Measurements from ENCODE around the gene GNAI2.
"Not testable (repeated sequence)": the region's sequence is repeated elsewhere in the genome, so short reads cannot be mapped to it uniquely, and the experiment has no call there.

GNAI2 gene

GRCh38 chr3:50279255-50280016, 43.4 kb downstream of the GNAI2 start:
- H3K4me1 ChIP-seq (ENCODE audit: control insufficient read depth, insufficient read depth, low read length, unreplicated experiment) = no peaks in the 10 kb centered on the region
- H3K4me3 ChIP-seq (ENCODE audit: low read depth, low read length) = no peak overlapping the region
- H3K79me2 ChIP-seq (ENCODE audit: control insufficient read depth, insufficient read depth, low read length, unreplicated experiment) = no peaks in the 10 kb centered on the region
- peaks cover 8% of the 10 kb centered on the region; the same call in 1 of the 2 replicates for H3K27me3 ChIP-seq (ENCODE audit: insufficient read depth, low read length)
- H3K36me3 ChIP-seq (ENCODE audit: insufficient read depth, low read length) = no peaks in the 10 kb centered on the region
- no peak overlapping the region for H2AFZ ChIP-seq (ENCODE audit: low read length, unreplicated experiment)
- H3K27ac ChIP-seq (ENCODE audit: low read depth, low read length) = no peak overlapping the region

- not testable (repeated sequence) for H3K27me3 ChIP-seq (ENCODE audit: insufficient read depth, low read length); H3K79me2 ChIP-seq (ENCODE audit: control insufficient read depth, insufficient read depth, low read length, unreplicated experiment); H3K4me3 ChIP-seq (ENCODE audit: low read depth, low read length); H3K36me3 ChIP-seq (ENCODE audit: insufficient read depth, low read length); H3K4me1 ChIP-seq (ENCODE audit: control insufficient read depth, insufficient read depth, low read length, unreplicated experiment); H2AFZ ChIP-seq (ENCODE audit: low read length, unreplicated experiment); H3K27ac ChIP-seq (ENCODE audit: low read depth, low read length)
These were observed 48.1 kb downstream of the GNAI2 start for GRCh38 chr3:50284121-50284520.

- H3K4me1 ChIP-seq (ENCODE audit: control insufficient read depth, insufficient read depth, low read length, unreplicated experiment) = no peaks in the 10 kb centered on the region
- no peaks in the 10 kb centered on the region for H3K27me3 ChIP-seq (ENCODE audit: insufficient read depth, low read length)
- no peak overlapping the region for H2AFZ ChIP-seq (ENCODE audit: low read length, unreplicated experiment)
- no peak overlapping the region for H3K27ac ChIP-seq (ENCODE audit: low read depth, low read length)
- H3K4me3 ChIP-seq (ENCODE audit: low read depth, low read length) = no peak overlapping the region
- H3K79me2 ChIP-seq (ENCODE audit: control insufficient read depth, insufficient read depth, low read length, unreplicated experiment) = peaks cover 23% of the 10 kb centered on the region
- no peaks in the 10 kb centered on the region; the same call in 1 of the 2 replicates for H3K36me3 ChIP-seq (ENCODE audit: insufficient read depth, low read length)
These were observed 50.6 kb downstream of the GNAI2 start for GRCh38 chr3:50286322-50287227.

- Histone ChIP-seq H3K36me3 (ENCODE audit: insufficient read depth, low read length) (no peaks in the 10 kb centered on the region; the same call in 1 of the 2 replicates), H3K4me1 (ENCODE audit: control insufficient read depth, insufficient read depth, low read length, unreplicated experiment) (no peaks in the 10 kb centered on the region), H3K4me3 (ENCODE audit: low read depth, low read length) (no peak overlapping the region), H2AFZ (ENCODE audit: low read length, unreplicated experiment) (no peak overlapping the region), H3K27me3 (ENCODE audit: insufficient read depth, low read length) (no peaks in the 10 kb centered on the region), H3K79me2 (ENCODE audit: control insufficient read depth, insufficient read depth, low read length, unreplicated experiment) (peaks cover 29% of the 10 kb centered on the region), H3K27ac (ENCODE audit: low read depth, low read length) (no peak overlapping the region)
These were observed 51.3 kb downstream of the GNAI2 start for GRCh38 chr3:50287262-50287661.

GRCh38 chr3:50288387-50289007, 52.5 kb downstream of the GNAI2 start:
- no peaks in the 10 kb centered on the region for H3K27me3 ChIP-seq (ENCODE audit: insufficient read depth, low read length)
- H3K27ac ChIP-seq (ENCODE audit: low read depth, low read length) = no peak overlapping the region
- H3K36me3 ChIP-seq (ENCODE audit: insufficient read depth, low read length) = no peaks in the 10 kb centered on the region; the same call in 1 of the 2 replicates
- no peak overlapping the region for H2AFZ ChIP-seq (ENCODE audit: low read length, unreplicated experiment)
- peaks cover 29% of the 10 kb centered on the region for H3K79me2 ChIP-seq (ENCODE audit: control insufficient read depth, insufficient read depth, low read length, unreplicated experiment)
- no peak overlapping the region for H3K4me3 ChIP-seq (ENCODE audit: low read depth, low read length)
- H3K4me1 ChIP-seq (ENCODE audit: control insufficient read depth, insufficient read depth, low read length, unreplicated experiment) = peaks cover 6% of the 10 kb centered on the region

- H2AFZ ChIP-seq (ENCODE audit: low read length, unreplicated experiment) = no peak overlapping the region
- no peak overlapping the region for H3K4me3 ChIP-seq (ENCODE audit: low read depth, low read length)
- no peaks in the 10 kb centered on the region for H3K27me3 ChIP-seq (ENCODE audit: insufficient read depth, low read length)
- H3K79me2 ChIP-seq (ENCODE audit: control insufficient read depth, insufficient read depth, low read length, unreplicated experiment) = peaks cover 29% of the 10 kb centered on the region
- H3K4me1 ChIP-seq (ENCODE audit: control insufficient read depth, insufficient read depth, low read length, unreplicated experiment) = peaks cover 6% of the 10 kb centered on the region
- H3K27ac ChIP-seq (ENCODE audit: low read depth, low read length) = no peak overlapping the region
- H3K36me3 ChIP-seq (ENCODE audit: insufficient read depth, low read length) = no peaks in the 10 kb centered on the region; the same call in 1 of the 2 replicates
These were observed 53.1 kb downstream of the GNAI2 start for GRCh38 chr3:50289130-50289529.

GRCh38 chr3:50290161-50290641, 54.2 kb downstream of the GNAI2 start:
- peak overlapping the region; percentile 96; the same call in 1 of the 2 replicates for H3K4me3 ChIP-seq (ENCODE audit: low read depth, low read length)
- peaks cover 6% of the 10 kb centered on the region for H3K4me1 ChIP-seq (ENCODE audit: control insufficient read depth, insufficient read depth, low read length, unreplicated experiment)

GRCh38 chr3:50292159-50293078, 56.4 kb downstream of the GNAI2 start, which contains the start of gene IFRD2:
IFRD2 (minus strand) TSS chr3:50292429; CDS start chr3:50292274, 155 bp downstream.
- H3K4me3 ChIP-seq (ENCODE audit: low read depth, low read length) = peak within 1 kb of the TSS; percentile 96
- H2AFZ ChIP-seq (ENCODE audit: low read length, unreplicated experiment) = peak within 1 kb of the TSS; percentile 7
- H3K36me3 ChIP-seq (ENCODE audit: insufficient read depth, low read length) = no peaks in the 10 kb centered on the region; the same call in 1 of the 2 replicates
- H3K27ac ChIP-seq (ENCODE audit: low read depth, low read length) = peak within 1 kb of the TSS; percentile 79
- no peaks in the 10 kb centered on the region for H3K27me3 ChIP-seq (ENCODE audit: insufficient read depth, low read length)
- H3K4me1 ChIP-seq (ENCODE audit: control insufficient read depth, insufficient read depth, low read length, unreplicated experiment) = peaks cover 6% of the 10 kb centered on the region
- peaks cover 29% of the 10 kb centered on the region for H3K79me2 ChIP-seq (ENCODE audit: control insufficient read depth, insufficient read depth, low read length, unreplicated experiment)

More at GRCh38 chr3:50290161-50290641, 54.2 kb downstream of the GNAI2 start:
- peaks cover 29% of the 10 kb centered on the region for H3K79me2 ChIP-seq (ENCODE audit: control insufficient read depth, insufficient read depth, low read length, unreplicated experiment)
- no peaks in the 10 kb centered on the region; the same call in 1 of the 2 replicates for H3K36me3 ChIP-seq (ENCODE audit: insufficient read depth, low read length)
- H2AFZ ChIP-seq (ENCODE audit: low read length, unreplicated experiment) = no peak overlapping the region
- no peaks in the 10 kb centered on the region for H3K27me3 ChIP-seq (ENCODE audit: insufficient read depth, low read length)
- no peak overlapping the region for H3K27ac ChIP-seq (ENCODE audit: low read depth, low read length)

- H3K4me1 ChIP-seq (ENCODE audit: control insufficient read depth, insufficient read depth, low read length, unreplicated experiment) = peaks cover 9% of the 10 kb centered on the region
- peak overlapping the region; percentile 12; the same call in 1 of the 2 replicates for H3K27ac ChIP-seq (ENCODE audit: low read depth, low read length)
- H2AFZ ChIP-seq (ENCODE audit: low read length, unreplicated experiment) = peak overlapping the region; percentile 7
- no peaks in the 10 kb centered on the region; the same call in 1 of the 2 replicates for H3K36me3 ChIP-seq (ENCODE audit: insufficient read depth, low read length)
- no peaks in the 10 kb centered on the region for H3K27me3 ChIP-seq (ENCODE audit: insufficient read depth, low read length)
- peaks cover 29% of the 10 kb centered on the region for H3K79me2 ChIP-seq (ENCODE audit: control insufficient read depth, insufficient read depth, low read length, unreplicated experiment)
- H3K4me3 ChIP-seq (ENCODE audit: low read depth, low read length) = peak overlapping the region; percentile 96; the same call in 1 of the 2 replicates
These were observed 57.2 kb downstream of the GNAI2 start for GRCh38 chr3:50293079-50293801.

Measured in ACC112 (cell line).